BE2C (cell line): ENCODE results near the gene CACNA2D2. TPM values are rescaled to one million over a fixed set of nuclear protein-coding genes. Genes with fewer than 3 reads are reported as not detected.

Experiments used
- DNase-seq: peaks from one replicate; pipeline ENCODE4 v3.0.0-alpha.2; 2020
- H3K27me3 ChIP-seq: fragments of 250-450 bp; sonication (Bioruptor Pico); 2 replicates; pipeline ENCODE4 v1.5.1; 2020; ENCODE audit warnings: mild to moderate bottlenecking
- H3K36me3 ChIP-seq: fragments of 250-450 bp; sonication (Bioruptor Pico); 2 replicates; pipeline ENCODE4 v1.5.1; 2020; ENCODE audit warnings: mild to moderate bottlenecking
- H3K4me1 ChIP-seq: fragments of 250-450 bp; sonication (Bioruptor Pico); 2 replicates; pipeline ENCODE4 v1.5.1; 2020
- H3K4me3 ChIP-seq: 2 replicates; pipeline ENCODE4 v1.5.1; 2011; ENCODE audit warnings: low read depth, low read length
- H3K9me3 ChIP-seq: fragments of 250-450 bp; sonication (Bioruptor Pico); 2 replicates; pipeline ENCODE4 v1.5.1; 2020
- CTCF ChIP-seq: IDR thresholded peaks from 2 replicates; pipeline ENCODE4 v1.5.1; 2012; ENCODE audit warnings: mild to moderate bottlenecking, low read depth, low read length
- polyA plus RNA-seq: library from polyadenylated mRNA; unstranded; fragments of >200 nt; gene quantifications from one replicate; pipeline ENCODE4 v1.2.1, GENCODE V29; 2012; ENCODE audit warnings: low read depth, missing spikeins; ENCODE audit not compliant: insufficient read length, insufficient read depth

CACNA2D2 gene
- polyA plus RNA-seq: 52.0 TPM

- peak within 1 kb of the TSS; percentile 68 for H3K4me3 ChIP-seq
- no peaks in the 10 kb centered on the region for H3K36me3 ChIP-seq
- H3K27me3 ChIP-seq: no peaks in the 10 kb centered on the region
- DNase-seq: peak; percentile 66
- no peaks in the 10 kb centered on the region for H3K9me3 ChIP-seq
- no peaks in the 10 kb centered on the region; the same call in 1 of the 2 replicates for H3K4me1 ChIP-seq
- no peak for TF ChIP-seq CTCF
Observed at GRCh38 chr3:50503504-50504342, at the start of gene CACNA2D2. Gene CACNA2D2 (minus strand): TSS chr3:50503634. CDS start chr3:50503423, 211 bp downstream.

- DNase-seq: no peak
- Histone ChIP-seq H3K9me3 (no peaks in the 10 kb centered on the region), H3K27me3 (no peaks in the 10 kb centered on the region), H3K4me1 (peaks cover 4% of the 10 kb centered on the region), H3K36me3 (no peaks in the 10 kb centered on the region), H3K4me3 (no peak overlapping the region)
- TF ChIP-seq CTCF: no peak
Observed at GRCh38 chr3:50552598-50552997, 49.2 kb upstream of the CACNA2D2 start.

- no peaks in the 10 kb centered on the region for H3K27me3 ChIP-seq
- TF ChIP-seq CTCF: no peak
- no peak for DNase-seq
Observed at GRCh38 chr3:50551681-50552435, 48.4 kb upstream of the CACNA2D2 start.

GRCh38 chr3:50551054-50551659 lies 47.7 kb upstream of the CACNA2D2 start:
- peaks cover 4% of the 10 kb centered on the region for H3K4me1 ChIP-seq
- H3K4me3 ChIP-seq: no peak overlapping the region
- H3K27me3 ChIP-seq: no peaks in the 10 kb centered on the region
- H3K9me3 ChIP-seq: no peaks in the 10 kb centered on the region
- DNase-seq: no peak
- no peak for TF ChIP-seq CTCF
- H3K36me3 ChIP-seq: no peaks in the 10 kb centered on the region

More at GRCh38 chr3:50551681-50552435, 48.4 kb upstream of the CACNA2D2 start:
- Histone ChIP-seq H3K36me3 (no peaks in the 10 kb centered on the region), H3K4me3 (no peak overlapping the region), H3K4me1 (peaks cover 4% of the 10 kb centered on the region), H3K9me3 (no peaks in the 10 kb centered on the region)

GRCh38 chr3:50550079-50550736 lies 46.8 kb upstream of the CACNA2D2 start:
- H3K4me1 ChIP-seq: peaks cover 4% of the 10 kb centered on the region
- no peaks in the 10 kb centered on the region for H3K9me3 ChIP-seq
- H3K4me3 ChIP-seq: no peak overlapping the region
- H3K27me3 ChIP-seq: no peaks in the 10 kb centered on the region
- DNase-seq: peak; percentile 71
- peak; percentile 64 for TF ChIP-seq CTCF
- no peaks in the 10 kb centered on the region for H3K36me3 ChIP-seq
